Middle frontal gyrus (tissue), 1 donor: ENCODE results near the gene ZNF524.

Experiments used
- DNase-seq: peaks from one replicate; pipeline ENCODE4 v3.0.0-alpha.2; 2015; ENCODE audit warnings: low spot score; ENCODE audit errors: extremely low spot score

Gene ZNF524

DNA sequence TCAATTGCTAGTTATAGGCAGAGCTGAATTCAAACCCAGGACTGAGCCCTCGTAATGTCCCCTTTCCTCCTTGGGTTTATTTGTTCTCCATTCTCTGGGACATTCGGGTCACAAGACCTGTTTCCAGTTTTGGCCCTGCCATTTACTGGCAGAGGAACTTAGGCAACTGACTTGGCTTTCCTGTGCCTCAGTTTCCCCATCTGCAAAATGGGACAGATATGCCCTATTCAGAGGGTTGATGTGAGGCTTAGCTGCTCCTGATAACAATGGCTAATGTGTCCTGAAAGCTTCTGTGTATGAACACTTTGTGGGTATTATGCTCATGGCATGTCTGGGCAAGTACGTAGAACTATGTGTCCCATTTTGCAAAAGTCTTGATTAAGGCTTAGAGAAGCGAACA, 996 bp downstream of the ZNF524 start:
- DNase-seq, result no peak

DNA sequence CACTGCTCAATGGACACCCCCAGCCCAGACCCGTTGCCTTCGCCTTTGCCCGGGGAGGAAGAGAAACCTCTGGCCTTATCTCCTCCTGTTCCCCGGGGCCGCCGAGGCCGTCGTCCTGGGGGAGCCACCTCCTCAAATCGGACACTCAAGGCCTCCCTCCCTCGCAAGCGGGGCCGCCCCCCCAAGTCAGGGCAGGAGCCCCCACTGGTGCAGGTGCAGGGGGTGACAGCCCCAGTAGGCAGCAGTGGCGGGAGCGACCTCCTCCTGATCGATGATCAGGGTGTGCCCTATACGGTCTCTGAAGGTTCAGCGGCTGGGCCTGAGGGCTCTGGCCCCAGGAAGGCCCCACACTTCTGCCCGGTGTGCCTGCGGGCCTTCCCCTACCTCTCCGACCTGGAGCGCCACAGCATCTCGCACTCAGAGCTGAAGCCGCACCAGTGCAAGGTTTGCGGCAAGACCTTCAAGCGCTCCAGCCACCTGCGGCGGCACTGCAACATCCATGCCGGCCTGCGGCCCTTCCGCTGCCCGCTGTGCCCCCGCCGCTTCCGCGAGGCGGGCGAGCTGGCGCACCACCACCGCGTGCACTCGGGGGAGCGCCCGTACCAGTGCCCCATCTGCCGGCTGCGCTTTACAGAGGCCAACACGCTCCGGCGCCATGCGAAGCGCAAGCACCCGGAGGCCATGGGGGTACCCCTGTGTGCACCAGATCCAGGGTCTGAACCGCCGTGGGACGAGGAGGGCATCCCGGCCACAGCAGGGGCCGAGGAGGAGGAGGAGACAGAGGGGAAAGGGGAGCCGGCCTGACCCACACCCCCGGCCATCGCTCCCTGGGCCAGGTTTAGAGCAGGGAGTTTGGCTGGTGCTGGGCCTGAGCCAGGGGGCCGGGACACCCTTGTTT, 2.3 kb downstream of the ZNF524 start:
- DNase-seq, result no peak

DNA sequence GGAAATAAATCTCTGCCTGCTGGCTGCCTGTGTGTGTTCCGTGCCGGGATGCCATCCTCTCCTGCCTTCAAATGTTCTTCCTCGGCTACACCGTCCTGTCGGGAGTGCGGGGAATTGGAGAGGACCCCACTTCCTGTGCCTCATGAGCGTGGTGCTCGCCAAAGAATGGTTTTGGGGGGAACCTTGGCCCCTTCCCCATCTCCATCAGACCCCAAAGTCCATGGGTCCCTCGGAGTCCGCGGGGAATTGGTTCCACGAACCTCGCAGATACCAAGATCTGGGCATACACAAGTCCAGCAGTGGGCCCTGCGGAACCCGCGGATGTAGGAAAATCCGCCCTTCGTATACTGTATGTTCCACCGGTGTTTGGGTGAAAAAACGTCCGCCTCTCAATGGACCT, 3.0 kb downstream of the ZNF524 start:
- DNase-seq, result no peak

DNA sequence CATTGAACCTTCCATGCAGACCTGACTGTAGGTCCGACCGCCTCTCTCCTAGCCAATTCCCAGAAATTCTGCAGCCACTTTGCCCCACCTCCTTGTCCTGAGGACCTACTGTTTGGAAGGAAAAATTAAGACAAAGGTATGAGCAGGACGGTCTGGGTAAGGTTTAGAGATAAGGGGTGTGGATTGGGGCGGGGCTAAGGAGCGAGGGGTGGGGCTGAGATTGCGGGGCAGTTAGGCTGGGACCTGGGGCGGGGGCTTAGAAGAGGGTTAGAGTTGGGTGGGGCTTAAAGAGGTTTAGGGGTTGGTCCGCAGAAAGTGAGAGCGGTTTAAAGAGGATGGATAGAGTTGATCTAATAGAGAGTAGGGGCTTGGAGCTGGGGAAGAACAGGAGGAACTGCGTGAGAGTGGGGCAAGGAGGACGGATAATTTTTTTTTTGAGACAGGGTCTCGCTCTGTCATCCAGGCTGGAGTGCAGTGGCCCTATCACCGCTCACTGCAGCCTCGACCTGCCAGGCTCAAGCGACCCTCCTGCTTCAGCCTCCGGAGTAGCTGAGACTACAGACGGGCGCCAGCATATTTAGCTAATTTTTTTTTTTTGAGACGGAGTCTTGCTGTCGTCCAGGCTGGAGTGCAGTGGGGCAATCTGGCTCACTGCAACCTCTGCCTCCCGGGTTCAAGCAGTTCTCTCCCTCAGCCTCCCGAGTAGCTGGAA, 3.6 kb downstream of the ZNF524 start:
- no peak for DNase-seq

DNA sequence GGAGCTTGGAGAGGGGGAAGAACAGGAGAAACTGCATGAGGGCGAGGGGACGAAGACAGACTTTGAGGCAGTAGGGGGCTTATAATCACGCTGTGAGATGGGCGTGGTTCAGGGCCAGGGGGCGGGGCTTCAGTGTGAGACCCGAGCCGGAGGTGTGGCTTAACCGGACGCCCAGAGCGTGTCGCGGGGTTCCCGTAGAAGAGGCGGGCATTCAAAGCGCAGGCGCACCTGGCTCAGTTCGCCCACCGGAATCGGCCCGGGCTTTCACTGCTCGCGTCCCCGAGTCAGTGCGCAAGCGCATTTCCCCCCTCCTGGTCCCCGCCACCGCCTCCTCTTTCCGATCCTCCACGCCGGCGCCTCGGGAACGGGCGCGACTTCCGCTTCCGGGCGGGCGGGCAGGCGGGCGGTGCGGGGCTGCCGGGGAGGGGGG, 5.1 kb downstream of the ZNF524 start:
- DNase-seq, result peak; percentile 91

DNA sequence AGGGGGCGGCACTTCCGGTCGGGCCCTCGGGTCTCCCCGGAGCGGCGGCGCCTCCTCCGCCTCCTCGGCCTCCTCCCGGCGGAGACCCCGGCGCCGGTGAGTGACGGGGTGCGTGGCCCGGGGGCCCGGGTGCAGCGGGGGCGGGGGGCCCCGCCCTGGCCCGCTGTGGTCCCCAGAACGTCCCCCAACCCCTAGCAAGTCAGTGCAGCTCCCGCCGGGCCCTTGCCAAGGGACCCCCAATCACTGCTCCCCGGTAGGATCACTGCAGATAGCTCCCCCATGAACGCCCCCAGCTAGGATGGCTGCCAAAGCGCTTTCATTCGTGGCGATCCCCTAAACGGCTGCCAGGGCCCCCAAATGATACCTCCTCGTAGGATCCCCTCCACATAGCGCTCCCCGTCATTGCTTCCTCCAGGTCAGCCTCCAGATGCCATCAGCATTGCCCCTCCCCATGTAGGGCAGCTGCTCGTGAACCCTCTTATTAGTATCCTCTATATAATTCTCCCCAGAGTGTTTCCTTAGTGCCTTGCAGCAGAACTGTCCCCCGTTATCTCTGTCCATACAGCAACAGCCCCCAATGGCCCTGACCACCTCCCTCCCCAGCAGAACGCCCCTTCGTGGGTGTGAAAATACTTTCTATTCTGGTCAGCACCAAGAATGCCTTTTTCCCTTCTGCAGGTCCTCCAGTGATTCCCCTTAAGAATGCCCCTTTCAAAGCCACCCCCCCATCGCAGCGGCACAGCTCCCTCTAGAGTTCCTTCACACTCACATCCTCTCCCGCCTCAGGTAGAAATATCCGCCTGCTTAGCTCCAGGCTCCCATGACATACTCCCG, 5.8 kb downstream of the ZNF524 start, which contains the start of gene ZNF865:
Gene ZNF865 (plus strand): TSS at position 11 of the 834 bp plus-strand sequence. CDS start 7,972 bp downstream, outside the sequence.
- DNase-seq, result no peak

DNA sequence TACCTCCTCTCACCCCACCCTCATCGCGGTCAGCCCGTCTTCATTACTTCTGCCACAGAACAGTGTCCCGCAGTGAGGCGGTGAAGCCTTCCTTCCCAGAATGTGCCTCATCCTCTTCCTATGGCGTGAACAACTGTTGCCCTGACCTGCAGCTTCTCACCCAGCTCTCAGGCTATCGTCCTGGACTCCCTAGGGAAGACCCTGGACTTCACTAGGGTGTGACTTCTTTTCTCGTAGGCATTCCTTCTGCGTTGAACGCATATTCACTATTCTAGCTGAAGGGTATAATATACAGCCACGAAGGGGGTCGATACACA, 6.3 kb downstream of the ZNF524 start:
- DNase-seq, result no peak

DNA sequence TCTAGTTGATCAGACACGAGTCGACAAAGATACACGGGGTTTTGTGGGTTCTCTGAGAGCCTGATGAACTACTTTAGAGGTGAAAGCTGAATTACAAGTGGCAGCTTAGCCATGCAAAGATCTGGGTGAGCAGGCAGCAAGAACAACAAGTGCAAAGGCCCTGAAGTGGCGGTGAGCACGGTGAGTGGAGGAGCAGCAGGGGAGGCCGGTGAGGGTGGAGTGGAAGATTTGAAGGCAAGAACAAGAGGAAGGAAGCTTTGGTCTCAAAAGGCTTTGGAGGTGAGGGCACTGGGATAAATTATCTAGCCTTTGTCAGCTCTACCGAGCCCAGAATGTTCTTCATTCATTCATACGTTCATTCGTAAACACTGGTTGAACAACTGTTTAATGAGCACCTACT, 6.7 kb downstream of the ZNF524 start:
- no peak for DNase-seq

DNA sequence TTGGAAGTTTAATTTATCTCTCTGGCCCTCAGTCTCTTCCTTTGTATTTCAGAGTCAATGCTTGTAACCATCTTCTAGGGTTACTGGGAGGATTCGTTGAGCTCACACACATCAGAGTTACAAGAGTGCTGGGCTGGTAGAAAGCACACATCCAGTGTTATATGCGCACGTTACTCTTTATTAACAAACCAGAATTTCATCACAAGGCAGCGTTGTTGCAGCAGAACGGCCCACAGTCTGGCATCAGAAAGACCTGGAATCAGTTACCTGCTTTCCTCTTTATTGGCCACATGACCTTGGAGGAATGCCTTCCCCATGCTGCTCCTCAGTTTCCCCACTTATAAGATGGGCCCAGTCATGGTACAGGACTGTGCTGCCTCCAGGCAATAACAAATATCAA, 9.2 kb downstream of the ZNF524 start:
- DNase-seq, result no peak

DNA sequence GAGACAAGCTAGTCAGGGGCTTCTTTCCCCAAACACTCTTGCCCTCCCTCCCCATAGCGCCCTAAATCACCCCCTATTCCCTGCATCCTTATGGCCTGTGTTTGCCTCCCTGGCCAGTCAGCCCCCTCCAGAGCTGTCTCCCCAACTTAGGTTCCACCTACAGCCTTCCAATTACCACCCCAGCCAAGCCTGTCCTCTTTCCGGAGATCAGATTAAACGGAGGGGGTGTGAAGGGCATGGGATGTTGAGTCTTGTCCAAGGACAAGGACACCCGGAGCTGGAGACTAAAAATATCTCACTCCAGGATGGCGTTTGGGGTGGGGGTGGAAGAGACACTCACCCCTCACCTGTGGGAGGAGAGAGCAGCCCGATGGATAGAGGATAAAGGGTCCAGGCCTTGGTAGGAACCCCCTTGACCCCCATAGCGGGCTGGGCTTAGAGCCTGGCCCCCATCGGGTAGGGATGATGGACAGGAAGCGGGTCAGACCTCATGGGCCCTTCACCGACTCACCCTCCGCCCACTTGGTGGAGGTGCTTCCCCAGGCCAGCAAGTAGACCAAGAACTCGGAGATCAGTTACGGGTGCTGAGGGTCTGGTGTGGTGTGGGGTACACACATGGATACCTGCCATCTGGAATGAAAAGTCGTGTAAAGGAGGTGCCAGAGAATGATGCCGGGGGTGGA, 11.4 kb downstream of the ZNF524 start:
- DNase-seq, result no peak

DNA sequence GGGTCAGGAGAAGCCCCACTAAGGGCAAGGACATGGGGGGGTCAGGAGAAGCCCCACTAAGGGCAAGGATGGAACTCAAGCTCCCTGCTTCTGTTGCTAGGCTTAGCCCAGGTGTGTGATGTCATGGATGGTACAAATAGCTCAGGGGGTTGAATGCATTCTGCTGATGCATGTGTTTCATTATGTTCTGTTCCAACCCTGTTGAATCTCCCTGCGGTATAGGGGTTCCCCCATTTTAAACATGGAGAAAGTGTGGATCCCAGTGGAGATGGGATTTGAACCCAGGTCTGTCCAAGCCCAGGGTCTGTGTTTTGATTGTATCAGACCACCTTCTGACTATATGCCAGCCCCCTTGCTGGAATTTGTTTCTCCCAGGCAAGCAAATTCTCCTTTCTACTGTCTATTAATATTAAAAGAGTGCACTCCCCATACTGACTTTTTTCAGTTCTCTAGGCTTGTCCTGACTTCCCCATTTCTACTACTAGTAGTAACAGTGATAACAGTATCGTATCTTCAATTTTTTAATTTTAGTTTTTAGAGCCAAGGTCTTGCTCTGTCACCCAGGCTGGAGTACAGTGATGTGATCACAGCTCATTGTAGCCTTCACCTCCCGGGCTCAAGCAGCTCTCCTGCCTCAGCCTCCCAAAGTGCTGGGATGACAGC, 12.0 kb downstream of the ZNF524 start:
- DNase-seq, result no peak

DNA sequence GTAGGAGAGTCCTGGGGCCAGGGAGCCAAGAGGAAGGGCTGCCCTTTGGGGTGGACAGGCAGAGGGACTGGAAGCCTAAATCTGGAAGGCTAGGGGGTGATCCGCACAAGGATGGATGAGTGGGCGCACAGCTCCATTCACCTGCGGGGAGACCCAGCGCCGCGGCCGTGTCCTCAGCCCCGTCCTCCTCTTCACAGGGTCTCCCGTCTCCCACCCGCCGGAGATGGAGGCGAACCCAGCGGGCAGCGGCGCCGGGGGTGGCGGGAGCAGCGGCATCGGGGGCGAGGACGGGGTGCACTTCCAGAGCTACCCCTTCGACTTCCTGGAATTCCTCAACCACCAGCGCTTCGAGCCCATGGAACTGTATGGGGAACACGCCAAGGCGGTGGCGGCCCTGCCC, 13.3 kb downstream of the ZNF524 start:
- DNase-seq, result no peak

DNA sequence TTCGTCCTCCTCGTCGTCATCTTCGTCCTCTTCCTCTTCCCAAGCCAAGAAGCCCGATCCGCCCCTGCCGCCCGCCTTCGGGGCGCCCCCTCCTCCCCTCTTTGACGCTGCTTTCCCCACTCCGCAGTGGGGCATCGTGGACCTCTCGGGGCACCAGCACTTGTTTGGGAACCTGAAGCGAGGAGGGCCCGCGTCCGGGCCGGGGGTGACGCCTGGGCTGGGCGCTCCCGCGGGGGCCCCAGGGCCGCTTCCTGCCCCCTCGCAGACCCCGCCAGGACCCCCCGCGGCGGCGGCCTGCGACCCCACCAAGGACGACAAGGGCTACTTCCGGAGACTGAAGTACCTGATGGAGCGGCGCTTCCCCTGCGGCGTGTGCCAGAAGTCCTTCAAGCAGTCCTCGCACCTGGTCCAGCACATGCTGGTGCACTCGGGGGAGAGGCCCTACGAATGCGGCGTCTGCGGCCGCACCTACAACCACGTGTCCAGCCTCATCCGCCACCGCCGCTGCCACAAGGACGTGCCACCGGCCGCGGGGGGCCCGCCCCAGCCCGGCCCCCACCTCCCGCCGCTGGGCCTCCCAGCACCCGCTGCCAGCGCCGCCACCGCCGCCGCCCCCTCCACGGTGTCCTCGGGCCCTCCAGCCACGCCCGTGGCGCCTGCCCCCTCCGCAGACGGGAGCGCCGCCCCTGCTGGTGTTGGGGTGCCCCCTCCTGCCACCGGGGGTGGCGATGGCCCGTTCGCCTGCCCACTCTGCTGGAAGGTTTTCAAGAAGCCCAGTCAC, 14.0 kb downstream of the ZNF524 start:
- DNase-seq, result no peak

DNA sequence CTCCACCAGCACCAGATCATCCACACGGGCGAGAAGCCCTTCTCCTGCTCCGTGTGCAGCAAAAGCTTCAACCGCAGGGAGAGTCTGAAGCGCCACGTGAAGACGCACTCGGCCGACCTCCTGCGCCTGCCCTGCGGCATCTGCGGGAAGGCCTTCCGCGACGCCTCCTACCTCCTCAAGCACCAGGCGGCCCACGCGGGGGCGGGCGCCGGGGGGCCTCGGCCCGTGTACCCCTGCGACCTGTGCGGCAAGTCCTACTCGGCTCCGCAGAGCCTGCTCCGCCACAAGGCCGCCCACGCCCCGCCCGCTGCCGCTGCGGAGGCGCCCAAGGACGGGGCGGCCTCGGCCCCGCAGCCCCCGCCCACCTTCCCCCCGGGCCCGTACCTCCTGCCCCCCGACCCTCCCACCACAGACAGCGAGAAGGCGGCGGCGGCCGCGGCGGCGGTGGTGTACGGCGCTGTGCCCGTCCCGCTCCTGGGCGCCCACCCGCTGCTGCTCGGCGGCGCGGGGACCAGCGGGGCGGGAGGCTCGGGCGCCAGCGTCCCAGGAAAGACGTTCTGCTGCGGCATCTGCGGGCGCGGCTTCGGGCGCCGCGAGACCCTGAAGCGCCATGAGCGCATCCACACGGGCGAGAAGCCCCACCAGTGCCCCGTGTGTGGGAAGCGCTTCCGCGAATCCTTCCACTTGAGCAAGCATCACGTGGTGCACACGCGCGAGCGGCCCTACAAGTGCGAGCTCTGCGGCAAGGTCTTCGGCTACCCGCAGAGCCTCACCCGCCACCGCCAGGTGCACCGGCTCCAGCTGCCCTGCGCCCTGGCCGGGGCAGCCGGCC, 14.8 kb downstream of the ZNF524 start:
- no peak for DNase-seq

DNA sequence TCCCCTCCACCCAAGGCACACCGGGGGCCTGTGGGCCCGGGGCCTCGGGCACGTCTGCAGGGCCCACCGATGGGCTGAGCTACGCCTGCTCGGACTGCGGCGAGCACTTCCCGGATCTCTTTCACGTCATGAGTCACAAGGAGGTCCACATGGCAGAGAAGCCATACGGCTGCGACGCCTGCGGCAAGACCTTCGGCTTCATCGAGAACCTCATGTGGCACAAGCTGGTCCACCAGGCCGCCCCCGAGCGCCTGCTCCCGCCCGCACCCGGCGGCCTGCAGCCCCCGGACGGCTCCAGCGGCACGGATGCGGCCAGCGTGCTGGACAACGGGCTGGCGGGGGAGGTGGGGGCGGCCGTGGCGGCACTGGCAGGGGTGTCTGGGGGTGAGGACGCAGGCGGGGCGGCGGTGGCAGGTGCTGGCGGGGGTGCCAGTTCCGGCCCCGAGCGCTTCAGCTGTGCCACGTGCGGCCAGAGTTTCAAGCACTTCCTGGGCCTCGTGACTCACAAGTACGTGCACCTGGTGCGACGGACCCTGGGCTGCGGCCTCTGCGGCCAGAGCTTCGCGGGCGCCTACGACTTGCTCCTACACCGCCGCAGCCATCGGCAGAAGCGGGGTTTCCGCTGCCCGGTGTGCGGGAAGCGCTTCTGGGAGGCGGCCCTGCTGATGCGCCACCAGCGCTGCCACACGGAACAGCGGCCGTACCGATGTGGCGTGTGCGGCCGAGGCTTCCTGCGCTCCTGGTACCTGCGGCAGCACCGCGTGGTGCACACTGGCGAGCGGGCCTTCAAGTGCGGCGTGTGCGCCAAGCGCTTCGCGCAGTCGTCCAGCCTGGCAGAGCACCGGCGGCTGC, 15.7 kb downstream of the ZNF524 start:
- DNase-seq, result no peak

DNA sequence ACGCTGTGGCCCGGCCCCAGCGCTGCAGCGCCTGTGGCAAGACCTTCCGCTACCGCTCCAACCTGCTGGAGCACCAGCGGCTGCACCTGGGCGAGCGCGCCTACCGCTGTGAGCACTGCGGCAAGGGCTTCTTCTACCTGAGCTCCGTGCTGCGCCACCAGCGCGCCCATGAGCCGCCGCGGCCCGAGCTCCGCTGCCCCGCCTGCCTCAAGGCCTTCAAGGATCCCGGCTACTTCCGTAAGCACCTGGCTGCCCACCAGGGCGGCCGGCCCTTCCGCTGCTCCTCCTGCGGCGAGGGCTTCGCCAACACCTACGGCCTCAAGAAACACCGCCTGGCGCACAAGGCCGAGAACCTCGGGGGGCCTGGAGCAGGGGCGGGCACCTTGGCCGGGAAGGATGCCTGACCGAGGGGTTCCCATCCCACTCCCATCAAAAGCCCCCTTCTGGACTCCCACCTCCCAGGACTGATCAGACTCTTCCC, 16.3 kb downstream of the ZNF524 start:
- DNase-seq, result no peak

DNA sequence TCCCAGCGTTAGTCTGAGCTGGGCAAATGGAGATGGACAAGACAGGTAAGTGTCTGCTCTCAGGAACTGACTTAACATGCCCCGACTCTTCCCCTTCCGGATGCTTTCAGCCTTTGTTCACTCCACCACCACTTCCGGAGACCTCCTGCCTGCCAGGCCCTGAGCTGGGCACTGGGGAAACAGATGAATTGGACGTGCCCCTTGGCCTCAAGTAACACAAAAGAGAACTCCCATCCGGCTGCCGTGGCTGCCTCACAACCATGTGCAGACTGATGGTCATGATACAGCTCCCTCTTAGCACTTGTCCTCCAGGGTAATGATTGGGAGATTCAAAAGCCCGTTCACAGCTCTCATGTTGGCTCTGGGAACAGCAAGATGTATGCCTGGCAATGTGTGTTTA, 17.3 kb downstream of the ZNF524 start:
- no peak for DNase-seq

DNA sequence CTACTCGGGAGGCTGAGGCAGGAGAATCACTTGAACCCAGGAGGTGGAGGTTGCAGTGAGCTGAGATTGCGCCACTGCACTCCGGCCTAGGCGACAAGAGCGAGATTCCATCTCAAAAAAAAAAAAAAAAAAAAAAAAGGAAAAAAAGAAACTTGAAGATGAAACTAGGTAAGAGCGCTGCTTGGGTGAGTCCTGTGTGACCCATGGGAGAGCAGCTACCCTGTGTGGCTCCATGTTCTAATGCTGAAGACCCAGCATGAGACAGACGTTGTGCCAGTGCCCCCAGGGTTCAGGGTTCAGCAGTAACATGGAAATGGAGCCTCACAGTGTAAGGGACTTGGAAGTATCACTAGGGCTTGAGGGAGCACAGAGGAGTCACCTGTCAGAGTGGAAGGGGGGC, 18.3 kb downstream of the ZNF524 start:
- no peak for DNase-seq
